NCI-H1105 (cell line): ENCODE measurements around the gene PNCK.
A peak's percentile ranks its signal among the peaks of the same experiment; 100 is the strongest.
"Not testable (repeated sequence)": the region's sequence is repeated elsewhere in the genome, so short reads cannot be mapped to it uniquely, and the experiment has no call there.

Experiments used
- DNase-seq: peaks from one replicate; lab custom pipeline; 2025; lab: John Stamatoyannopoulos, UW

PNCK gene

GRCh38 chrX:153699210-153699783, 25.7 kb upstream of the PNCK start:
- DNase-seq, result not testable (repeated sequence)

GRCh38 chrX:153697924-153698865, 24.6 kb upstream of the PNCK start:
- DNase-seq, result no peak

- DNase-seq, result not testable (repeated sequence)
Observed at GRCh38 chrX:153696986-153697722, 23.5 kb upstream of the PNCK start.

GRCh38 chrX:153696538-153696937, 22.9 kb upstream of the PNCK start:
- not testable (repeated sequence) for DNase-seq

- no peak for DNase-seq
Observed at GRCh38 chrX:153696100-153696499, 22.5 kb upstream of the PNCK start.

GRCh38 chrX:153694687-153695270, 21.2 kb upstream of the PNCK start:
- DNase-seq, result no peak

- not testable (repeated sequence) for DNase-seq
Observed at GRCh38 chrX:153694256-153694655, 20.6 kb upstream of the PNCK start.

- DNase-seq, result no peak
Observed at GRCh38 chrX:153693216-153694086, 19.8 kb upstream of the PNCK start.

GRCh38 chrX:153692611-153693156, 19.1 kb upstream of the PNCK start:
- no peak for DNase-seq

GRCh38 chrX:153692003-153692402, 18.4 kb upstream of the PNCK start:
- no peak for DNase-seq

GRCh38 chrX:153691032-153691827, 17.6 kb upstream of the PNCK start:
- DNase-seq, result not testable (repeated sequence)

GRCh38 chrX:153690466-153690865, 16.9 kb upstream of the PNCK start:
- DNase-seq, result no peak

GRCh38 chrX:153689654-153690465, 16.2 kb upstream of the PNCK start:
- no peak for DNase-seq

GRCh38 chrX:153688911-153689590, 15.4 kb upstream of the PNCK start:
- DNase-seq, result no peak

- DNase-seq, result no peak
Observed at GRCh38 chrX:153688506-153688905, 14.9 kb upstream of the PNCK start.

- DNase-seq, result no peak
Observed at GRCh38 chrX:153688071-153688470, 14.5 kb upstream of the PNCK start.

GRCh38 chrX:153687121-153688039, 13.8 kb upstream of the PNCK start, which contains the start of gene SLC6A8:
Gene SLC6A8, plus strand, starts transcription at chrX:153687926. Its CDS starts 649 bp downstream, at chrX:153688575.
- peak; percentile 80 for DNase-seq
